Hepatocyte (in vitro differentiated cells): ENCODE results near the gene TOX2.

ENCODE experiments used
- EZH2 ChIP-seq: fragments of 200-600 bp; sonication (generic); IDR thresholded peaks from 2 replicates; pipeline ENCODE4 v1.6.1; 2016; ENCODE audit warnings: antibody characterized with exemption, mild to moderate bottlenecking, borderline replicate concordance
- EZH2phosphoT487 ChIP-seq: fragments of 200-600 bp; sonication (generic); IDR thresholded peaks from one replicate; pipeline ENCODE4 v1.6.1; 2018; ENCODE audit warnings: antibody characterized with exemption, mild to moderate bottlenecking, low read depth, moderate library complexity; ENCODE audit not compliant: unreplicated experiment, severe bottlenecking
- TF ChIP-seq, protein P1 (sequence below): fragments of 200-600 bp; sonication (generic); IDR thresholded peaks from 2 replicates; pipeline ENCODE4 v1.5.1; 2016; ENCODE audit warnings: antibody characterized with exemption, mild to moderate bottlenecking; ENCODE audit not compliant: poor library complexity

DNA sequence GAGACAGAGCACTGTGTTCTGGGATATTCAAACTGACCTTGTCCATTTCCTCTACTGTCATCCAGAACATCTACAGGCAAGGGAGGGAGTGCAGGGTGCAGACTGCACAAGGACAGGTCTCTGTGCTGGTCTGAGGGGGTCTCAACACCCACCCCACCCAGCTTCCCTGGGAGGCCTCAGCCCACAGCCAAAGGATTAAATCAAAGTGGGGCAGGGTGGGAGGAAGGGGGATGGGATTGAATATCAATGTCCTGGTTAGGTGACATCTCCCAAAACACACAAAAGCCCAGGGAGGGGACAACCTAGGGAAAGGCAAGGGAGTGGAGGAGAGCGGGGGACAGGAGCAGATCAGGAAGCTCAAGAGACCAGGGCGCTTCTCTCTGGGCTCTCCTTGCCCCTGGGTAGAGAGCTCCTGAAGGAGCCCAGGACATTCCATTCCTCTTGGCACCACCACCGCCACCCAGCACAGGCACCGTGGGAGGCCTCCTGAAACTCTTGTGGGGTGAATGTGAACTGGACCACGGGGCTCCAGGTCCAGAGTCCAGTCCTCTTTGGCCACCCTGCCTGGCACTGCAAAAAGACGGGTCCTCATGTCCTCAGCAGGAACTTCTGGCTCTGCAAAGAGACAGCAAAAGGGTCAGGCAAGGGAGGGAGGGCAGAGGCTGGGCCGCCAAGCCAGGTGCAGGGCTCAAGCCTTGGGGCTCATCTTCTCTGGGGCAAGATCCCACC, 198.4 kb downstream of the TOX2 start:
- TF ChIP-seq, protein P1, sequence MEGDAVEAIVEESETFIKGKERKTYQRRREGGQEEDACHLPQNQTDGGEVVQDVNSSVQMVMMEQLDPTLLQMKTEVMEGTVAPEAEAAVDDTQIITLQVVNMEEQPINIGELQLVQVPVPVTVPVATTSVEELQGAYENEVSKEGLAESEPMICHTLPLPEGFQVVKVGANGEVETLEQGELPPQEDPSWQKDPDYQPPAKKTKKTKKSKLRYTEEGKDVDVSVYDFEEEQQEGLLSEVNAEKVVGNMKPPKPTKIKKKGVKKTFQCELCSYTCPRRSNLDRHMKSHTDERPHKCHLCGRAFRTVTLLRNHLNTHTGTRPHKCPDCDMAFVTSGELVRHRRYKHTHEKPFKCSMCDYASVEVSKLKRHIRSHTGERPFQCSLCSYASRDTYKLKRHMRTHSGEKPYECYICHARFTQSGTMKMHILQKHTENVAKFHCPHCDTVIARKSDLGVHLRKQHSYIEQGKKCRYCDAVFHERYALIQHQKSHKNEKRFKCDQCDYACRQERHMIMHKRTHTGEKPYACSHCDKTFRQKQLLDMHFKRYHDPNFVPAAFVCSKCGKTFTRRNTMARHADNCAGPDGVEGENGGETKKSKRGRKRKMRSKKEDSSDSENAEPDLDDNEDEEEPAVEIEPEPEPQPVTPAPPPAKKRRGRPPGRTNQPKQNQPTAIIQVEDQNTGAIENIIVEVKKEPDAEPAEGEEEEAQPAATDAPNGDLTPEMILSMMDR, result no peak
- no peak for TF ChIP-seq EZH2
- TF ChIP-seq EZH2phosphoT487, result no peak
